Heart right ventricle (tissue), 16 donors: ENCODE results near the gene EFCAB11. TPM values are rescaled to one million over a fixed set of nuclear protein-coding genes. Genes with fewer than 3 reads are reported as not detected.
"Not testable (repeated sequence)": the region's sequence is repeated elsewhere in the genome, so short reads cannot be mapped to it uniquely, and the experiment has no call there.

ENCODE experiments used
- ATAC-seq, 8 donors: fragments of 200-7000 bp; cut with Tn5 transposase; one replicate each; pipeline ENCODE4 v1.9.1; 2020; ENCODE audit warnings: mild to moderate bottlenecking in 8 of 8, moderate library complexity in 8 of 8, moderate number of reproducible peaks in 1 of 8
- DNase-seq, 2 donors: peaks; one replicate each; pipeline ENCODE4 v3.0.0-alpha.2; 2020
- H3K27ac ChIP-seq, 10 donors: fragments of 200-600 bp; sonication (generic) in 2 of 10; one replicate each; pipeline versions ENCODE4 v1.5.0 to v1.8.0; 2020 to 2022; ENCODE audit warnings: mild to moderate bottlenecking in 3 of 10
- H3K27me3 ChIP-seq, 7 donors: fragments of 200-600 bp; one replicate each; pipeline ENCODE4 v1.8.0; 2021 to 2022; ENCODE audit warnings: mild to moderate bottlenecking in 2 of 7
- H3K36me3 ChIP-seq, 9 donors: fragments of 200-600 bp; sonication (generic) in 1 of 9; one replicate each; pipeline versions ENCODE4 v1.5.0 to v1.8.0; 2020 to 2022; ENCODE audit warnings: mild to moderate bottlenecking in 2 of 9
- H3K4me1 ChIP-seq, 9 donors: fragments of 200-600 bp; sonication (generic) in 1 of 9; one replicate each; pipeline versions ENCODE4 v1.5.0 to v1.8.0; 2020 to 2022; ENCODE audit warnings: mild to moderate bottlenecking in 4 of 9
- H3K4me3 ChIP-seq, 10 donors: fragments of 200-600 bp; sonication (generic) in 2 of 10; one replicate each; pipeline versions ENCODE4 v1.5.0 to v1.8.0; 2020 to 2022; ENCODE audit warnings: mild to moderate bottlenecking in 7 of 10, moderate library complexity in 2 of 10
- H3K9me3 ChIP-seq, 11 donors: fragments of 200-600 bp in 10 of 11; sonication (generic) in 2 of 11; one replicate each; pipeline versions ENCODE4 v1.5.0 to v1.8.0; 2013 to 2022; ENCODE audit warnings: mild to moderate bottlenecking in 2 of 11, control low read depth in 1 of 11, moderate library complexity in 1 of 11
- CTCF ChIP-seq, 9 donors: fragments of 200-600 bp; sonication (generic) in 2 of 9; IDR thresholded peaks; one replicate each; pipeline versions ENCODE4 v1.5.0 to v1.8.0; 2021 to 2022; ENCODE audit warnings: antibody characterized with exemption in 9 of 9, mild to moderate bottlenecking in 5 of 9, moderate library complexity in 1 of 9
- WGBS, 2 donors: extraction: QIAGEN DNeasy Blood & Tissue Kit; methylation state at CpG; one replicate each; pipeline ENCODE4 v1.1.7; 2013; ENCODE audit warnings: inconsistent platforms in 1 of 2; 5-methylcytosine and 5-hydroxymethylcytosine counted together
- intact Hi-C, 10 donors: fragments of 100-400 bp; cut with DNase I; formaldehyde crosslinking; loops; one replicate each; pipeline versions ENCODE4 v1.11.1 to v1.14.2; 2022
- polyA plus RNA-seq, 2 donors: library from polyadenylated mRNA; stranded (reverse); fragments of 200-250 nt; gene quantifications; one replicate each; pipeline ENCODE4 v1.2.3, GENCODE V29; 2013
- total RNA-seq, 10 donors: library from RNA; stranded (reverse); fragmentation: NEBNext Ultra II Directional in 3 of 10; extraction: Animal tissue kit (Norgen Biotek cat#: 25700) in 3 of 10; gene quantifications; one replicate each; pipeline versions ENCODE4 v1.2.1 to v1.2.4, GENCODE V29; 2021 to 2023
- donor health status: Arrhythmogenic right ventricular cardiomyopathy.
- donor health status: ischemic (EF 13 %, LVEDD 7.1; RV severe dilation, severe dysfunction).
- donor health status: healthy with polysubstance abuse.
- donor health status: DM: no; HTN: yes; CAD: no.
- donor health status: DM: no; HTN: no; CAD: no.
- donor health status: ischemic (EF 25% LVEDD 6.9; RV normal size, moderate dysfunction).
- donor health status: ischemic (EF 25% LVEDD 5.7; RV mildly dilated, moderate dysfunction).
- donor health status: healthy.
- donor health status: DM: yes; HTN: yes; CAD: no.
- donor health status: Ischemic cardiomyopathy.
- donor health status: ischemic (EF 35%, LVEDD 5.7; RV mildly dilated, moderate dysfunction).
- donor health status: nonischemic (EF 11% LVEDD 7.7; RV severe dilation, severe dysfunction).
- donor health status: DM: yes; HTN: yes; CAD: no.
- donor health status: PGD.
- donor health status: ischemic (EF 29% LVEDD 5.4; RV normal size, mild dysfunction).
- donor health status: nonischemic (EF 23%, LVEDD 6.1; RV moderate dilation, normal function).

The EFCAB11 gene
- total and polyA plus RNA-seq, 12 donors: 0.95 to 6.7 (median 3.4) TPM

GRCh38 chr14:89902881-89903280 is 51.6 kb downstream of the EFCAB11 start:
- H3K27me3 ChIP-seq: no peaks in the 10 kb centered on the region
- H3K4me1 ChIP-seq: peaks cover 0 to 12% (median 0%) of the 10 kb centered on the region in 9 donors
- H3K9me3 ChIP-seq: no peaks in the 10 kb centered on the region
- no peak for ATAC-seq
- TF ChIP-seq CTCF (IDR thresholded peaks at IDR 0.05): no peak
- no peaks in the 10 kb centered on the region for H3K36me3 ChIP-seq
- WGBS, 2 donors: 57 to 61% methylated on average over 4 of the region's 4 CpGs
- H3K4me3 ChIP-seq: no peak overlapping the region
- no peak for DNase-seq
- H3K27ac ChIP-seq: no peak overlapping the region
- intact Hi-C loops: loop anchor here in 5 of 10 donors (5.0 to 10.0 kb wide), 3 partner anchors 118 to 861 kb away; no protein-coding TSS in a partner anchor

- 89 to 92% methylated on average over 4 of the region's 4 CpGs for WGBS, 2 donors
- no peak for TF ChIP-seq CTCF (IDR thresholded peaks at IDR 0.05)
- intact Hi-C loops: loop anchor here in 5 of 10 donors (5.0 to 10.0 kb wide), 3 partner anchors 116 to 859 kb away; no protein-coding TSS in a partner anchor
Measured at GRCh38 chr14:89900802-89901201, 53.7 kb downstream of the EFCAB11 start.

GRCh38 chr14:89899917-89900663 is 54.4 kb downstream of the EFCAB11 start:
- DNase-seq (no peak), ATAC-seq (peak in 1 of 8 donors; percentile 53)
- H3K4me1 ChIP-seq: peaks cover 0 to 12% (median 0%) of the 10 kb centered on the region in 9 donors
- H3K9me3 ChIP-seq: no peaks in the 10 kb centered on the region
- WGBS, 2 donors: 78 to 82% methylated on average over 4 of the region's 4 CpGs
- H3K27ac ChIP-seq: no peak overlapping the region
- H3K27me3 ChIP-seq: no peaks in the 10 kb centered on the region
- TF ChIP-seq CTCF (IDR thresholded peaks at IDR 0.05): peak in 8 of 9 donors; percentile 29 to 69 (median 60)
- no peak overlapping the region for H3K4me3 ChIP-seq
- intact Hi-C loops: loop anchor here in 6 of 10 donors (5.0 to 10.0 kb wide), 4 partner anchors 115 to 873 kb away; no protein-coding TSS in a partner anchor
- H3K36me3 ChIP-seq: no peaks in the 10 kb centered on the region

More at GRCh38 chr14:89900802-89901201, 53.7 kb downstream of the EFCAB11 start:
- Histone ChIP-seq H3K27me3 (no peaks in the 10 kb centered on the region), H3K4me3 (no peak overlapping the region), H3K36me3 (no peaks in the 10 kb centered on the region), H3K9me3 (no peaks in the 10 kb centered on the region), H3K27ac (no peak overlapping the region), H3K4me1 (peaks cover 0 to 12% (median 0%) of the 10 kb centered on the region in 9 donors)
- DNase-seq: no peak
- ATAC-seq: no peak

- no peak for TF ChIP-seq CTCF (IDR thresholded peaks at IDR 0.05)
- no peak for ATAC-seq
- no peaks in the 10 kb centered on the region for H3K27me3 ChIP-seq
- H3K27ac ChIP-seq: no peak overlapping the region
- intact Hi-C loops: loop anchor here in 1 of 10 donors (5.0 kb wide), 1 partner anchor 872 kb away; no protein-coding TSS in a partner anchor
- WGBS, 2 donors: 79 to 96% methylated on average over 1 of the region's 1 CpG
- DNase-seq: no peak
- no peaks in the 10 kb centered on the region for H3K9me3 ChIP-seq
- no peaks in the 10 kb centered on the region for H3K36me3 ChIP-seq
- H3K4me3 ChIP-seq: no peak overlapping the region
- peaks cover 0 to 12% (median 0%) of the 10 kb centered on the region in 9 donors for H3K4me1 ChIP-seq
Measured at GRCh38 chr14:89899291-89899690, 55.2 kb downstream of the EFCAB11 start.

GRCh38 chr14:89893388-89893787 is 61.1 kb downstream of the EFCAB11 start:
- intact Hi-C loops, H3K27me3 ChIP-seq, H3K4me3 ChIP-seq, DNase-seq, ATAC-seq, H3K27ac ChIP-seq, H3K36me3 ChIP-seq, H3K4me1 ChIP-seq: not testable (repeated sequence)
- WGBS, 2 donors: 89 to 93% methylated on average over 3 of the region's 3 CpGs
- peaks cover 0 to 13% (median 6%) of the 10 kb centered on the region in 11 donors for H3K9me3 ChIP-seq
